Ecto neural progenitor cell (in vitro differentiated cells): ENCODE results near the gene CACHD1.

Experiments
- DNase-seq: peaks from one replicate; pipeline ENCODE4 v3.0.0-alpha.2; 2018; ENCODE audit warnings: low spot score

Gene CACHD1

GRCh38 chr1:64659478-64660138, 189.7 kb downstream of the CACHD1 start:
- no peak for DNase-seq

DNA sequence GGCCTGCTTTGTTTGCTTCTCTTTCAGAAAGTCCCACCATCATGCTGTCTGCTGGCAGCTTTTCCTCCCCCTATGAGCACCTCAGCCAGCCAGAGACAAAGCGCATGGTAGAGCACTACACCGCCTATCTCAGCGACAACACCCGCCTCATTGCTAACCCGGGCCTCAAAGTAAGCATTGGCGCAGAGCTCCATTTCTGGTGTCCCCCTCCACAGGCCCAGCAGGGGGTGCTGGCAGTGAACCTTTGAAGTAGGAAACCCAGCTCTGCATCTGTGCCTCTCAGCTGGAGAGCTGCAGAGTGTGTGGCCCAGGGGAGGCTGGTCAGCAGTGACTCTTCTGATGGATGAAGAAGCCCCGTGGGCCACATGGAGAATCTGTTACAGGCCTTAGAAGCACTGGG, 193.7 kb downstream of the CACHD1 start:
- peak; percentile 50 for DNase-seq

DNA sequence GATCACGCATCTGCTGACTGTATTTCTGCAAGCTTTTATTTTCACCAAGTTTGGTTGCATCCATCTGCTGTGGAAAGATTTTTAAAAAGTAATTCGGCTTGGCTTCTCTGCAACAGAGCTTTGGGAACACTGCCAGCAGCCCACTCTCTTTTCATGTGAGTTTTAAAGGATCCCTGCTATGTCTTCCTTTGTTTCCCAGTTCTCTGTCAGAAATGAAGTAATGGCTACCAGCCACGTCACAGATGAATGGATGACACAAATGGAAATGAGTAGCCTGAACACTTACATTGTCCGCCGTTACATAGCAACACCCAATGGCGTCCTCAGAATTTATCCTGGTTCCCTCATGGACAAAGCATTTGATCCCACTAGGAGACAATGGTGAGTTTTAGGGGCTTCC, 194.4 kb downstream of the CACHD1 start:
- DNase-seq, result no peak

DNA sequence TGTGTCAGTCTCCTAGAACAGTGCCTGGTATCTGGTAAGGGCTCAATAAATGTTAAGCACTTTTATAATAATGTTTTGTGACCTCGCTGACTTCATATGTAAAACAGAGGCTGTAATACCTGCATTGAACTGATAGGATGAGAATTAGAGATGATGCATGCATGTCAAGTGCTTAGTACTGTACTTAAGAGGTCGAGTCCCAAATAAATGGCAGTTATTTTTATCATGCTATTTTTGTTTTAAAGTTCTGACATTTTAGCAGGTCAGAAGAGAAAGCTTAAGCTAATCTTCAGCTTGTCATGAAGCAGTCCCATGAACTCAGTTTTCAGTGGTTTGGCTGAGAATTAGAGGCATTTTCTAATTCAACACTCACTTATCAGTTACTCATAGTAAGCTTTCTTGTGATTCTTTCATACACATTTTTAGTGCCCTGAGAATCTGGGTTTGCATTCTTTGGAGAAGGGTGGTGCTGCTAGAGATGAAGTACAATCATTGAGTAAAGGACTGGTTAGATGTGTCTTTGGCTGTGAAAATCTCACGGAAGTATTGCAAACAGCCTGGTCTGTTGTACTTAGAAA, 199.3 kb downstream of the CACHD1 start:
- DNase-seq, result no peak

GRCh38 chr1:64675718-64676345, 205.9 kb downstream of the CACHD1 start:
- no peak for DNase-seq

- no peak for DNase-seq
These were observed 206.5 kb downstream of the CACHD1 start for GRCh38 chr1:64676386-64676785.

DNA sequence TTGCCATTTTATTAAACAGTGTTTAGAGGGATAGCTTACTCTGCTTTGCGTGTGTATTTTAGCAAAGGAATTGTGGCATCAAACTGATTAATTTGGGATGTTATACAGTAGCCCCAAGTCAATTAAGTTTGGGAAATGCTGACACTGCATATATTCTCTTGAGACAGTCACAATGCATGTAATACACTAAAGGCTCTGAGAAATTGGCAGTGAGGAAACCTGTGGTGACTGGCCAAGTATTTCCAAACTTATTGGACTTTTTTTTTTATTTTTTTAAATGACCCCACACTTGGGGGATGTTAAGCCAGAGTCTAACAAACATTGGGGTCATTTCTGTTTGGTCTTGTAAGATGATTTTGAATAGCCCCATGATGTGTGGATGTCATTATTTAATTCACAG, 207.6 kb downstream of the CACHD1 start:
- DNase-seq, result no peak

- DNase-seq, result no peak
These were observed 208.4 kb downstream of the CACHD1 start for GRCh38 chr1:64678366-64678765.

- DNase-seq, result no peak
These were observed 209.2 kb downstream of the CACHD1 start for GRCh38 chr1:64679177-64679576.

- no peak for DNase-seq
These were observed 210.7 kb downstream of the CACHD1 start for GRCh38 chr1:64680599-64680998.

GRCh38 chr1:64681043-64681442, 211.1 kb downstream of the CACHD1 start:
- no peak for DNase-seq

- no peak for DNase-seq
These were observed 213.5 kb downstream of the CACHD1 start for GRCh38 chr1:64683419-64683818.

DNA sequence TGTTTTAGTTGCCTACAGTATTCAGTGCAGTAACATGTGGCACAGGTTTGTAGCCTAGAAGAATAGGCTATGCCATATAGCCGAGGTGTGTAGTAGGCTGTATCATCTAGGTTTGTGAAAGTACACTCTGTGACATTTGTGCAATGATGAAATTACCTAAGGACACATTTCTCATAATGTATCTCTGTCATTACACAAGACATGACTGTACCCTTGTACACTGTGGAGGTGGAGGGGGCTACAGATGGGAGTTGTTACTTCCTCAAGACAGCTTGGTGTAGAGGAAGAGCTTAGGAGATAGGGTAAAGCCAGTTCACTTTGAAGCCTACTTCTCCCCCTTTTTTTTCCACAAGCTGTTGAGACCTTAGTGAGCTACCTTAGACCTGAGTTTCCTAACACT, 215.3 kb downstream of the CACHD1 start:
- no peak for DNase-seq

- no peak for DNase-seq
These were observed 215.9 kb downstream of the CACHD1 start for GRCh38 chr1:64685765-64686341.

GRCh38 chr1:64686828-64687724, 217.1 kb downstream of the CACHD1 start:
- DNase-seq, result no peak

GRCh38 chr1:64687725-64688327, 217.9 kb downstream of the CACHD1 start:
- DNase-seq, result no peak

DNA sequence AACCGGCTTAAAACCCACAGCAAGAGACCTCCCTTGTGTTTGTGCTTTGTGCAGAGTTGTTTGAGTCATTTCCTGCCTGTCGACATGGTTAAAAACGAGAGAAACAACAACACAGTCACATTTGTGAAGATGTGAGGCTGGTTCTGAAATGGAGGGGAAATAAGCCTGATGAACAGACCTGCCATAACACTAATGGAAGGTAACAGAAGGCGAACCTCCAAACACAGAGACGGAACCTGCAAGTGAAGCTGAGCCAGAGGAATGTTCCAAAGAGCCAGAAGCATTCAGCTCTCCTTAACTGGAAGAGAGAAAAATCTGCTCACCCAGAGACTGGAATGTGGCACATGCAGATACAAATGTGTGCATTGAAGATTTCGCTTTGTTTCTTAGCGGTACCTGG, 221.7 kb downstream of the CACHD1 start:
- DNase-seq, result no peak

- no peak for DNase-seq
These were observed 223.0 kb downstream of the CACHD1 start for GRCh38 chr1:64692911-64693310.

DNA sequence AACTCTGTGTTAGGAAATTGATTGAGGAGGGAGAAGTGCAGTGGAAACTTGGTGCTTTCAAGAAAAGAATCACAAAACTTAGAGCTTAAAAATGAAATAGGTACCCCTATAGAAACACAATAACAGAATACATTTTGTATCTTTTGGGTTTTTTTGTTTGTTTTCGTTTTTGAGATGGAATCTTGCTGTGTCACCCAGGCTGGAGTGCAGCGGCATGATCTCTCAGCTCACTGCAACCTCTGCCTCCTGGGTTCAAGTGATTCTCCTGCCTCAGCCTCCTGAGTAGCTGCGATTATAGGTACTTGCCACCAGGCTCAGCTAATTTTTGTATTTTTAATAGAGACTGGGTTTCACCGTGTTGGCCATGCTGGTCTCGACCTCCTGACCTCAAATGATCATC, 223.5 kb downstream of the CACHD1 start:
- DNase-seq, result no peak

DNA sequence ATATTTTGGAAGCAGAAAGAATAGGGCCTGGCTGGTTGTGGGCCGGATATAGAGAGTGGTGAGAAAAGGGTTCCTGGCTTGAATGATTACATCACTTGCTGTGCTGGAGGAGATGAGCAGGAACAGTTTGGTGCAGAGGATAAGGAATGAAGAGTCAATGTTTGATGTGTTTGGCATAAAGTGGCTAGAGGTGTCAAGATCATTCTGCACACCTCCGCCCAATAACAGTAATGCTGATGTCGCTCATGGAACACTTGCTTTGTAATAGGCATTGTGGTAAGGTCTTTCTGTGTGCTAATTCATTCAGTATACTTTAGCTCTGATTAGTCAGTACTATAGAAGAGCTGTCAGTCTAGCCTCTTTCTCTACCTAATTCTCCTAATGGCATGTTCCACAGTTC, 226.9 kb downstream of the CACHD1 start:
- no peak for DNase-seq

- DNase-seq, result peak; percentile 46
These were observed 229.4 kb downstream of the CACHD1 start for GRCh38 chr1:64699327-64699726.

GRCh38 chr1:64701071-64701470, 231.1 kb downstream of the CACHD1 start:
- DNase-seq, result no peak
